Panc1 (cell line): ENCODE measurements around the gene NRM.
A peak's percentile ranks its signal among the peaks of the same experiment; 100 is the strongest.

Experiments used
- CTCF ChIP-seq: fragments of 450-650 bp; IDR thresholded peaks from 2 replicates; pipeline ENCODE4 v1.5.1; 2017; ENCODE audit warnings: mild to moderate bottlenecking
- POLR2AphosphoS5 ChIP-seq: IDR thresholded peaks from 2 replicates; pipeline ENCODE4 v1.6.1; 2012; ENCODE audit warnings: mild to moderate bottlenecking, low read depth, low read length, moderate library complexity
- TCF7L2 ChIP-seq: IDR thresholded peaks from 2 replicates; pipeline ENCODE4 v1.6.1; 2011; ENCODE audit warnings: mild to moderate bottlenecking, low read depth, low read length, inconsistent platforms

- no peak for TF ChIP-seq CTCF
- no peak for TF ChIP-seq TCF7L2
- peak; percentile 72 for TF ChIP-seq POLR2AphosphoS5
Measured at GRCh38 chr6:30647242-30648116, 43.3 kb downstream of the NRM start.
